HepG2 (cell line): ENCODE measurements around the gene PRXL2B. TPM values are rescaled to one million over a fixed set of nuclear protein-coding genes. Genes with fewer than 3 reads are reported as not detected.

ENCODE experiments used
- ATAC-seq: fragments of 200-7000 bp; cut with Tn5 transposase; 3 replicates; pipeline ENCODE4 v1.9.1; 2020; ENCODE audit warnings: mild to moderate bottlenecking, moderate library complexity
- BruUV-seq: library from RNA; stranded (reverse); fragments of 400-500 nt; replicated peaks from 2 replicates; lab custom pipeline; 2021; lab: Mats Ljungman, UMichigan
- CTCF ChIA-PET: fragments of 300-600 bp; formaldehyde crosslinking; extraction: SDS; loops from one replicate; lab custom pipeline; 2021; ENCODE audit warnings: low total read pairs, inconsistent platforms, low intra/inter-chr PET ratio; lab: Yijun Ruan, JAX
- POLR2A ChIA-PET: fragments of 350-600 bp; sonication (Branson Sonifier 250); formaldehyde crosslinking; loops from one replicate; lab custom pipeline; 2020; ENCODE audit warnings: antibody characterized with exemption, inconsistent platforms; lab: Yijun Ruan, JAX
- DNase-seq: peaks from one replicate; pipeline ENCODE4 v3.0.0-alpha.2; 2015; ENCODE audit warnings: low spot score
- FAIRE-seq: peaks from 3 replicates; lab custom pipeline; 2011; peaks lifted over from hg19 to GRCh38; lab: Jason Lieb, UNC
- H2AFZ ChIP-seq: one replicate; pipeline ENCODE4 v1.6.1; 2011; ENCODE audit warnings: low read length, inconsistent platforms
- H3K27ac ChIP-seq: fragments of 300-600 bp; 3 replicates; pipeline ENCODE4 v1.8.0; 2011; ENCODE audit warnings: mixed run types, mild to moderate bottlenecking, mixed read lengths, low read length, inconsistent platforms; ENCODE audit not compliant: insufficient read depth; ENCODE audit errors: extremely low read length
- H3K27me3 ChIP-seq, 2 experiments: fragments of 200-600 bp in 1 of 2; 2 replicates in 1 of 2; 3 replicates in 1 of 2; pipeline versions ENCODE4 v1.6.0 to v1.8.0; 2011; ENCODE audit warnings: low read length in 2 of 2, mild to moderate bottlenecking in 2 of 2, moderate library complexity in 2 of 2, inconsistent platforms in 1 of 2; ENCODE audit not compliant: insufficient read depth in 2 of 2, control insufficient read depth in 1 of 2
- H3K36me3 ChIP-seq, 2 experiments: fragments of 200-600 bp in 1 of 2; replicated peaks in 1 of 2; 2 replicates in 1 of 2; 3 replicates in 1 of 2; pipeline versions ENCODE4 v1.5.1 to v1.8.0; 2011; ENCODE audit warnings: low read length in 2 of 2, inconsistent platforms in 1 of 2; ENCODE audit not compliant: insufficient read depth in 2 of 2, control insufficient read depth in 1 of 2
- H3K4me1 ChIP-seq: 2 replicates; pipeline ENCODE4 v1.5.1; 2012; ENCODE audit warnings: low read length, inconsistent platforms; ENCODE audit not compliant: insufficient read depth
- H3K4me2 ChIP-seq: 2 replicates; pipeline ENCODE4 v1.6.0; 2011; ENCODE audit warnings: low read depth, low read length, inconsistent platforms
- H3K4me3 ChIP-seq, 3 experiments: fragments of 200-600 bp in 1 of 3; sonication (generic), shearing (Covaris generic) in 1 of 3; replicated peaks in 1 of 3; 2 replicates each; pipeline ENCODE4 v1.5.1; 2011 to 2016; ENCODE audit warnings: low read length in 3 of 3, inconsistent platforms in 2 of 3, low read depth in 2 of 3, mild to moderate bottlenecking in 2 of 3, control low read depth in 1 of 3, mixed read lengths in 1 of 3; ENCODE audit not compliant: insufficient read depth in 1 of 3
- H3K79me2 ChIP-seq: one replicate; pipeline ENCODE4 v1.6.1; 2011; ENCODE audit warnings: low read length, inconsistent platforms; ENCODE audit not compliant: insufficient read depth
- H3K9ac ChIP-seq: 2 replicates; pipeline ENCODE4 v1.6.0; 2011; ENCODE audit warnings: mild to moderate bottlenecking, low read depth, low read length, inconsistent platforms; ENCODE audit not compliant: insufficient read depth
- H3K9me3 ChIP-seq: 2 replicates; pipeline ENCODE4 v1.5.1; 2012; ENCODE audit warnings: mild to moderate bottlenecking, low read length
- H4K20me1 ChIP-seq: 2 replicates; pipeline ENCODE4 v1.6.0; 2011; ENCODE audit warnings: inconsistent platforms, mild to moderate bottlenecking, low read length, moderate library complexity; ENCODE audit not compliant: insufficient read depth
- ATF7-NPFF ChIP-seq: sonication (generic); formaldehyde crosslinking; IDR thresholded peaks from 2 replicates; pipeline ENCODE4 v1.8.1; 2023; ENCODE audit warnings: mild to moderate bottlenecking, low read depth, missing genetic modification reagents, moderate library complexity
- ELF1 ChIP-seq: sonication (generic); formaldehyde crosslinking; IDR thresholded peaks from 2 replicates; pipeline ENCODE4 v1.4.0; 2020; ENCODE audit warnings: missing genetic modification reagents
- GATA4 ChIP-seq: sonication (generic); IDR thresholded peaks from 2 replicates; pipeline ENCODE4 v1.6.1; 2016; ENCODE audit warnings: antibody characterized with exemption, low read depth, borderline replicate concordance
- HNRNPH1 ChIP-seq: fragments of 200-400 bp; formaldehyde crosslinking; optimal IDR thresholded peaks from 2 replicates; pipeline ENCODE3; 2017; ENCODE audit warnings: mild to moderate bottlenecking, low read depth, low read length
- PLSCR1 ChIP-seq: sonication (generic); formaldehyde crosslinking; IDR thresholded peaks from 2 replicates; pipeline ENCODE4 v1.5.0; 2020; ENCODE audit warnings: missing genetic modification reagents, mild to moderate bottlenecking, borderline replicate concordance
- RARA ChIP-seq: IDR thresholded peaks from 2 replicates; pipeline ENCODE4 v1.6.1; 2016; ENCODE audit warnings: missing genetic modification reagents, missing compliant biosample characterization
- SETDB1 ChIP-seq: sonication (generic); formaldehyde crosslinking; IDR thresholded peaks from 2 replicates; pipeline ENCODE4 v1.5.1; 2020; ENCODE audit warnings: missing genetic modification reagents, mild to moderate bottlenecking, borderline replicate concordance
- SKIL ChIP-seq: sonication (generic); formaldehyde crosslinking; IDR thresholded peaks from 2 replicates; pipeline ENCODE4 v1.8.0; 2022; ENCODE audit warnings: missing genetic modification reagents, mild to moderate bottlenecking, moderate library complexity, borderline replicate concordance
- TBX2 ChIP-seq: sonication (generic); formaldehyde crosslinking; IDR thresholded peaks from 2 replicates; pipeline ENCODE4 v1.5.0; 2020; ENCODE audit warnings: missing genetic modification reagents, mild to moderate bottlenecking, borderline replicate concordance
- ZBTB4 ChIP-seq: sonication (generic); formaldehyde crosslinking; IDR thresholded peaks from 2 replicates; pipeline ENCODE4 v1.4.0; 2020; ENCODE audit warnings: missing genetic modification reagents, mild to moderate bottlenecking, borderline replicate concordance
- ZBTB43 ChIP-seq: sonication (generic); formaldehyde crosslinking; conservative IDR thresholded peaks from 2 replicates; pipeline ENCODE4 v1.4.0; 2020; ENCODE audit warnings: missing genetic modification reagents
- ZNF230 ChIP-seq: sonication (generic); formaldehyde crosslinking; IDR thresholded peaks from 2 replicates; pipeline ENCODE4 v1.4.0; 2020; ENCODE audit warnings: mild to moderate bottlenecking, missing genetic modification reagents
- ZNF772 ChIP-seq: sonication (generic); formaldehyde crosslinking; IDR thresholded peaks from 2 replicates; pipeline ENCODE4 v1.5.0; 2020; ENCODE audit warnings: mild to moderate bottlenecking, missing genetic modification reagents
- ZNF883 ChIP-seq: sonication (generic); formaldehyde crosslinking; IDR thresholded peaks from 2 replicates; pipeline ENCODE4 v1.5.1; 2020; ENCODE audit warnings: mild to moderate bottlenecking, missing genetic modification reagents; ENCODE audit errors: not compliant biosample characterization
- WGBS: methylation state at CpG from one replicate; pipeline ENCODE4 v1.1.6; 2017; ENCODE audit warnings: low lambda C conversion rate; 5-methylcytosine and 5-hydroxymethylcytosine counted together
- in situ Hi-C: cut with HindIII; loops from 2 replicates; pipeline ENCODE4 v1.10.0; 2017; ENCODE audit warnings: low pct_unique_long_range_greater_than_20kb; ENCODE audit not compliant: extremely low pct_ligation_motif_present
- intact Hi-C: fragments of 100-400 bp; cut with micrococcal nuclease; formaldehyde crosslinking; loops from one replicate; pipeline ENCODE4 v1.10.0; 2022; ENCODE audit not compliant: unreplicated experiment
- polyA plus RNA-seq, 8 experiments: library from polyadenylated mRNA; depleted of rRNA in 3 of 8; stranded (reverse) in 7 of 8; unstranded in 1 of 8; fragments of >200 nt; fragmentation: Illumina TruSeq in 4 of 8; extraction: Trizol in 4 of 8; gene quantifications; 2 replicates each; pipeline versions ENCODE4 v1.2.1 to v1.2.3, GENCODE V29; 2011 to 2016; ENCODE audit warnings: low read depth in 4 of 8, missing spikeins in 1 of 8, mixed read lengths in 1 of 8; ENCODE audit not compliant: insufficient read depth in 1 of 8
- total RNA-seq, 5 experiments: library from RNA; depleted of rRNA; stranded (reverse); fragments of >200 nt; fragmentation: Illumina TruSeq; extraction: Trizol; gene quantifications; 2 replicates each; pipeline ENCODE4 v1.2.3, GENCODE V29; 2016; ENCODE audit warnings: low read depth in 1 of 5

Gene PRXL2B
- total and polyA plus RNA-seq, 2 of the 13 experiments (the other 11 are each of a cell fraction or from before 2014, with no cell fraction given): 16.8 to 22.1 TPM

GRCh38 chr1:2574350-2574749, 12.2 kb upstream of the PRXL2B start (continued):
- TF ChIP-seq RARA (peak; percentile 74), SKIL (CRISPR knock-in tag) (no peak), ATF7-NPFF (CRISPR knock-in tag) (no peak), TBX2 (CRISPR knock-in tag) (no peak), ZNF883 (CRISPR knock-in tag) (no peak), ZNF230 (CRISPR knock-in tag) (no peak), GATA4 (no peak)
- TF ChIP-seq, all 625 proteins: peak for 5

- intact Hi-C loops (no loop called here), in situ Hi-C loops (no loop called here)
- BruUV-seq: no TSS peak
- Histone ChIP-seq H4K20me1 (no peaks in the 10 kb centered on the region), H3K4me3 (peak overlapping the region; percentile 39 to 67 (median 42); a peak in 5 of 6 replicates), H3K9me3 (peaks cover 11% of the 10 kb centered on the region), H3K27ac (peak overlapping the region; percentile 58), H3K27me3 (peaks cover 0 to 6% of the 10 kb centered on the region in 2 experiments; a peak in 1 of 5 replicates), H2AFZ (no peak overlapping the region), H3K36me3 (no peaks in the 10 kb centered on the region), H3K4me1 (peaks cover 79% of the 10 kb centered on the region), H3K4me2 (peak overlapping the region; percentile 78), H3K79me2 (no peaks in the 10 kb centered on the region), H3K9ac (peak overlapping the region; percentile 58)
- ATAC-seq (peak; percentile 78), FAIRE-seq (peak; percentile 79), DNase-seq (peak; percentile 78)
- ChIA-PET CTCF (no interaction called here), POLR2A (interaction anchor here (0.8 to 1.5 kb wide), 5 partner anchors 10 to 64 kb away, joined by 3 to 8 read pairs (median 4); partner anchors contain the start of gene TNFRSF14)
- WGBS: 0% methylated on average over 7 of the region's 23 CpGs
- no peak for TF ChIP-seq ZNF772 (CRISPR knock-in tag)
- peak; percentile 36; the same call in 1 of the 2 replicates for TF ChIP-seq ZBTB43 (CRISPR knock-in tag)
- TF ChIP-seq HNRNPH1: no peak
- TF ChIP-seq PLSCR1: no peak
- no peak for TF ChIP-seq ZBTB4 (CRISPR knock-in tag)
- no peak for TF ChIP-seq SETDB1 (CRISPR knock-in tag)
- TF ChIP-seq ELF1 (CRISPR knock-in tag): peak; percentile 33; the same call in 1 of the 2 replicates
Observed at GRCh38 chr1:2575801-2576663, 10.5 kb upstream of the PRXL2B start.
